NT2/D1 (cell line): ENCODE data around the gene CDH1.

Experiments used
- SUZ12 ChIP-seq: IDR thresholded peaks from 2 replicates; pipeline ENCODE4 v1.6.1; 2011; ENCODE audit not compliant: insufficient read length, insufficient read depth; ENCODE audit errors: extremely low read depth
- YY1 ChIP-seq: IDR thresholded peaks from 2 replicates; pipeline ENCODE4 v1.6.1; 2011; ENCODE audit not compliant: insufficient read length, insufficient read depth
- ZNF274 ChIP-seq: IDR thresholded peaks from 2 replicates; pipeline ENCODE4 v1.6.1; 2011; ENCODE audit warnings: mild to moderate bottlenecking, low read depth, low read length

- TF ChIP-seq ZNF274: no peak
- TF ChIP-seq SUZ12: no peak
- TF ChIP-seq YY1: no peak
Measured at GRCh38 chr16:68770671-68771070, 33.6 kb downstream of the CDH1 start.
